CD8-positive, alpha-beta memory T cell (primary cell): Measurements from ENCODE around the gene CCDC106. TPM values are rescaled to one million over a fixed set of nuclear protein-coding genes. Genes with fewer than 3 reads are reported as not detected.
A peak's percentile ranks its signal among the peaks of the same experiment; 100 is the strongest.

ENCODE experiments used
- CTCF ChIA-PET: fragments of 350-600 bp; sonication (Branson Sonifier 250); formaldehyde crosslinking; loops from one replicate; lab custom pipeline; 2021; ENCODE audit warnings: antibody characterized with exemption; lab: Charles Lee
- POLR2A ChIA-PET: fragments of 350-600 bp; sonication (Branson Sonifier 250); formaldehyde crosslinking; loops from one replicate; lab custom pipeline; 2021; ENCODE audit warnings: antibody characterized with exemption; lab: Charles Lee
- DNase-seq, 5 donors: peaks; one replicate each; pipeline versions ENCODE4 v3.0.0 to v3.0.0-alpha.2; 2020 to 2022; ENCODE audit warnings: mixed read lengths in 1 of 5
- H3K27ac ChIP-seq: one replicate; pipeline ENCODE4 v1.7.0; 2013; ENCODE audit warnings: low read depth, mild to moderate bottlenecking, low read length, moderate library complexity
- H3K27me3 ChIP-seq: 2 replicates; pipeline ENCODE4 v1.7.0; 2013; ENCODE audit warnings: low read length, mild to moderate bottlenecking; ENCODE audit not compliant: insufficient read depth, poor library complexity, severe bottlenecking
- H3K36me3 ChIP-seq: 2 replicates; pipeline ENCODE4 v1.7.0; 2013; ENCODE audit warnings: mild to moderate bottlenecking, low read length, moderate library complexity; ENCODE audit not compliant: insufficient read depth
- H3K4me1 ChIP-seq: 2 replicates; pipeline ENCODE4 v1.7.0; 2013; ENCODE audit warnings: mild to moderate bottlenecking, low read length, moderate library complexity; ENCODE audit not compliant: insufficient read depth
- H3K4me3 ChIP-seq: 2 replicates; pipeline ENCODE4 v1.7.0; 2013; ENCODE audit warnings: mild to moderate bottlenecking, low read length
- H3K9me3 ChIP-seq: 2 replicates; pipeline ENCODE4 v1.7.0; 2013; ENCODE audit warnings: mild to moderate bottlenecking, low read length
- H3K27ac Mint-ChIP-seq, 8 donors: one replicate each; pipeline ENCODE4 v1.8.0; 2020 to 2021; ENCODE audit warnings: mixed read lengths in 8 of 8, mild to moderate bottlenecking in 6 of 8, inconsistent platforms in 3 of 8, moderate library complexity in 3 of 8
- H3K27me3 Mint-ChIP-seq, 2 donors: one replicate each; pipeline ENCODE4 v1.8.0; 2020 to 2021; ENCODE audit warnings: mixed read lengths in 2 of 2, mild to moderate bottlenecking in 1 of 2, moderate library complexity in 1 of 2
- H3K36me3 Mint-ChIP-seq, 3 donors: one replicate each; pipeline ENCODE4 v1.8.0; 2020 to 2021; ENCODE audit warnings: mixed read lengths in 3 of 3, inconsistent platforms in 1 of 3, mild to moderate bottlenecking in 1 of 3
- H3K4me1 Mint-ChIP-seq, 3 donors: one replicate each; pipeline ENCODE4 v1.8.0; 2020 to 2021; ENCODE audit warnings: mixed read lengths in 3 of 3, inconsistent platforms in 1 of 3, mild to moderate bottlenecking in 1 of 3
- H3K4me3 Mint-ChIP-seq, 7 donors: one replicate each; pipeline ENCODE4 v1.8.0; 2020 to 2021; ENCODE audit warnings: mixed read lengths in 7 of 7, mild to moderate bottlenecking in 6 of 7, moderate library complexity in 4 of 7, inconsistent platforms in 2 of 7
- H3K9me3 Mint-ChIP-seq, 5 donors: one replicate each; pipeline ENCODE4 v1.8.0; 2020 to 2022; ENCODE audit warnings: mixed read lengths in 5 of 5, mild to moderate bottlenecking in 3 of 5, moderate library complexity in 2 of 5, inconsistent platforms in 1 of 5
- polyA plus RNA-seq: library from polyadenylated mRNA; unstranded; fragments of 300-500 nt; fragmentation: Illumina TruSeq; gene quantifications from one replicate; pipeline ENCODE4 v1.2.3, GENCODE V29; 2021
- total RNA-seq, 2 experiments: library from RNA; stranded (reverse); gene quantifications; one replicate each; pipeline ENCODE4 v1.2.3, GENCODE V29; 2021

The CCDC106 gene
- total and polyA plus RNA-seq, 3 experiments from 2014 or later: 0.54 to 2.2 (median 2.0) TPM

DNA sequence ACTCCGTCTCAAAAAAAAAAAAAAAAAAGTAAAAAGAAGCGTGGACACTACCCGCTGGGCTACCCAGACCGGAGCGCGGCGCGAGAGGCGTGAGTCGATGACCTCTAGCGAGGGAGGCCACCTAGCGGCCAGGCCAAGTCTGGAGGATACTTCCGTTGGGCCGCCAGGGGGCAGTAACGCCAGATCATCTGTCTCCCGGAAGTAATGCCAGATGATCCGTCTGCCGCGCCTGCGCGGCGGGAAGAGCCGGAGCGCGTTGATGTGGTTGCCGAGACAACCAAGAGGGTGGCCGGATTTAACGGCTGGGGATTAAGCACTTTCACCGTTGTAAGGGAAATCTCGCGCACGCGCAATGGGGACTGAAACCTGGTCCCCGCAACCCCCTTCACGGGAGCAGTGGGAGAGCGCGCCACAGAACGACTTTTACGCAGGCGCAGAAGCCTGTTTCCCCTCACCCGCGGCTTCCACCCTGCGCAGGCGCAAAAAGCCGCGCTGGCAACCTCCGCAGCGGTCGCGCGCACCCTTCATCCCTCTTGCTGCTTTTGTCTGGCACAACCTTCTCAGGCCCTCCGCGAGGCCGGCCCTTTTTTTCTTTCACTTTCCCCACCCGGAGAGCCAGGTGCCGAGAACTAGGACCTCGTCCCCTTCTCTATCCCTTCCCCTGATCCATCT, 5.8 kb downstream of the CCDC106 start:
- H3K36me3 ChIP-seq: no peaks in the 10 kb centered on the region
- Mint-ChIP-seq H3K4me3 (peak overlapping the region; percentile 90 to 97 (median 95)), H3K27ac (peak overlapping the region; percentile 96 to 99 (median 98)), H3K27me3 (peaks cover 0 to 7% of the 10 kb centered on the region in 2 donors), H3K36me3 (peaks cover 0 to 30% (median 2%) of the 10 kb centered on the region in 3 donors), H3K4me1 (peaks cover 31 to 48% (median 32%) of the 10 kb centered on the region in 3 donors), H3K9me3 (peaks cover 0 to 3% (median 0%) of the 10 kb centered on the region in 5 donors)
- POLR2A ChIA-PET: interaction anchor here (0.6 to 1.8 kb wide), 20 partner anchors 8 to 1464 kb away, joined by 3 to 23 read pairs (median 4); partner anchors contain the start of genes FIZ1, ISOC2, KMT5C and MBOAT7
- peak overlapping the region; percentile 91 for H3K27ac ChIP-seq
- H3K27me3 ChIP-seq: no peaks in the 10 kb centered on the region
- CTCF ChIA-PET: interaction anchor here (0.7 to 2.6 kb wide), 20 partner anchors 9 to 607 kb away, joined by 3 to 22 read pairs (median 4); partner anchors contain the start of genes FIZ1, ZNF581, ZNF784 and ZNF865
- peak overlapping the region; percentile 89 for H3K4me3 ChIP-seq
- peaks cover 38% of the 10 kb centered on the region for H3K4me1 ChIP-seq
- H3K9me3 ChIP-seq: no peaks in the 10 kb centered on the region
- peak; percentile 99 to 100 (median 99) for DNase-seq

DNA sequence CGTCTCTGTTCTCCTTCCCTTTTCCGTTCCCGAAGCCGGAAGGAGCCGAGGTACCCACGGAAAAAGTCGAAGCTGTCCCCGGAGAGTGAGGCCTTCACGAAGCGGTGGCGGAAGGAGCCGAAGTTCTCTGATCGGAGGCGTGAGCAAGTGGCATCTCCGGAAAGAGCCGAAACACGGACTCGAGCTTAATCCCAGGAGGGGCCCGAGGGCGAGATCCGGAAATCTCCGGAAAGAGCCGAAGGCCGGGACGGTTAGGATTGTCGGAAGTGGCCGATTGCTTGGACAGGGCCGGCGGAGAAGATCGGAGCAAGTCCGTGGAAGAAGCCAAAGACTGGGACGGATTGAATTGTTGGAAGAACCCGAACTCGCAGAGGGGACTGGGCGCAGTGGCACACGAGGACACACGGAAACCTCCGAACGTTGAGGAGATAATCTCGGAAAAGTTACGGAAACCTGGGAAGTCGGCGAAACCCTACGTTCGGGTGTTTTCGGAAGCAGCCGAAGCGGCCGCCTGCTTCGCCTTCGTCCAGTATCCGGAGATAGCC, 6.4 kb downstream of the CCDC106 start:
- H3K36me3 ChIP-seq: peaks cover 3% of the 10 kb centered on the region
- peaks cover 0 to 32% (median 3%) of the 10 kb centered on the region in 3 donors for H3K36me3 Mint-ChIP-seq
- peak; percentile 99 to 100 (median 100) for DNase-seq

DNA sequence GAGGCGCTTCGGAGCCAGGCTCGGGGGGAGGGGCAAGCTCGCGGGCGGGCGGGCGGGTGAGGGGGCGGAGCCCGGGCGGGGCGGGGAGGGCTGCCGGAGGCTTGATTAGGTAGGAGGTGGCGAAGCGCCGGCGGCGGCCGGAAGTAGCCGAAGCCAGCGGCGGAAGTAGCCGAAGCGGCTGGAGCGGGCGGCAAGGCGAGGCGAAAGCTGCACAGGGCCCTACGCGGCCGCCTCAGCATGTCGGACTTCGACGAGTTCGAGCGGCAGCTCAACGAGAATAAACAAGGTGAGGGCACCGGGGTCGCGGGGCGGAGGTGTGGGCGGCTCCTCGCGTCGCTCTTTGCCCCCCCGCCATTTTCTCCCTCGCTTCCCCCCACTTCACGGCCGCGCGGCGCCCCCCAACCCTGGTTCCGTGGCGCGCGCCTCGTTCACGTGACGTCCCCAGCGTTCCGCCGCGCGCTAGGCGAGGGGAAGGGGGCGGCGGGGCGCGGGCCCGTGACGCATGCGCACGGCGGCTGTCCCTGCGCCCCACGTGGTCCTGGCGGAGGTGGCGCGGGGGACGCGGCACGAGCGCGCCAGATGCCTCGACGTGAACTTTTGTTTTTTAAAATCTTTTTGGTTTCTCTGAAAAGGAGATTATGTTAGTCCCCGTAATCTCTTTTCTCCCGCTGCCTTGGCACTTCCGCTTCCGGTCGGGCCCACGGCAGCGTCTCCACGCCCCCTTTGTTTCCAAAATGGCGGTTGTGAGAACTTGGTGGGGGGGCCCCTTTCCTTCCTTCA, 7.0 kb downstream of the CCDC106 start, which contains the start of gene U2AF2:
TSS of gene U2AF2 (plus strand) at position 168 of the 780 bp plus-strand sequence. CDS start at position 238, 70 bp downstream.
- H3K9me3 Mint-ChIP-seq: peaks cover 0 to 3% (median 0%) of the 10 kb centered on the region in 5 donors
- H3K27me3 Mint-ChIP-seq: peaks cover 0 to 7% of the 10 kb centered on the region in 2 donors
- H3K27ac Mint-ChIP-seq: peak within 1 kb of the TSS; percentile 97 to 99 (median 99)
- ChIA-PET POLR2A (interaction anchor here (0.6 to 1.8 kb wide), 19 partner anchors 10 to 1466 kb away, joined by 3 to 23 read pairs (median 5); partner anchors contain the start of genes FIZ1, ISOC2, KMT5C and MBOAT7), CTCF (interaction anchor here (0.7 to 2.6 kb wide), 14 partner anchors 8 to 316 kb away, joined by 3 to 12 read pairs (median 4); partner anchors contain the start of genes KMT5C, ZNF581, ZNF784 and ZNF865)
- H3K4me1 ChIP-seq: peaks cover 44% of the 10 kb centered on the region
- no peaks in the 10 kb centered on the region for H3K27me3 ChIP-seq
- no peaks in the 10 kb centered on the region for H3K9me3 ChIP-seq
- DNase-seq: peak; percentile 95 to 98 (median 97)
- peak within 1 kb of the TSS; percentile 90 to 97 (median 95) for H3K4me3 Mint-ChIP-seq
- H3K4me1 Mint-ChIP-seq: peaks cover 38 to 53% (median 38%) of the 10 kb centered on the region in 3 donors
- peak within 1 kb of the TSS; percentile 91 for H3K4me3 ChIP-seq
- H3K27ac ChIP-seq: peak within 1 kb of the TSS; percentile 91
- H3K36me3 Mint-ChIP-seq: peaks cover 0 to 39% (median 5%) of the 10 kb centered on the region in 3 donors
- H3K36me3 ChIP-seq: peaks cover 10% of the 10 kb centered on the region

More for the DNA sequence above, 6.4 kb downstream of the CCDC106 start:
- H3K4me3 ChIP-seq: peak overlapping the region; percentile 89
- H3K27ac Mint-ChIP-seq: peak overlapping the region; percentile 96 to 99 (median 98)
- ChIA-PET POLR2A (interaction anchor here (0.6 to 1.8 kb wide), 19 partner anchors 9 to 1465 kb away, joined by 3 to 23 read pairs (median 5); partner anchors contain the start of genes FIZ1, ISOC2, KMT5C and MBOAT7), CTCF (interaction anchor here (0.7 to 2.6 kb wide), 14 partner anchors 9 to 315 kb away, joined by 3 to 12 read pairs (median 4); partner anchors contain the start of genes KMT5C, ZNF581, ZNF784 and ZNF865)
- H3K27me3 ChIP-seq: no peaks in the 10 kb centered on the region
- H3K4me1 ChIP-seq: peaks cover 39% of the 10 kb centered on the region
- H3K4me1 Mint-ChIP-seq: peaks cover 32 to 52% (median 34%) of the 10 kb centered on the region in 3 donors
- peaks cover 0 to 3% (median 0%) of the 10 kb centered on the region in 5 donors for H3K9me3 Mint-ChIP-seq
- H3K27ac ChIP-seq: peak overlapping the region; percentile 91
- H3K9me3 ChIP-seq: no peaks in the 10 kb centered on the region
- peaks cover 0 to 7% of the 10 kb centered on the region in 2 donors for H3K27me3 Mint-ChIP-seq
- peak overlapping the region; percentile 90 to 97 (median 95) for H3K4me3 Mint-ChIP-seq

DNA sequence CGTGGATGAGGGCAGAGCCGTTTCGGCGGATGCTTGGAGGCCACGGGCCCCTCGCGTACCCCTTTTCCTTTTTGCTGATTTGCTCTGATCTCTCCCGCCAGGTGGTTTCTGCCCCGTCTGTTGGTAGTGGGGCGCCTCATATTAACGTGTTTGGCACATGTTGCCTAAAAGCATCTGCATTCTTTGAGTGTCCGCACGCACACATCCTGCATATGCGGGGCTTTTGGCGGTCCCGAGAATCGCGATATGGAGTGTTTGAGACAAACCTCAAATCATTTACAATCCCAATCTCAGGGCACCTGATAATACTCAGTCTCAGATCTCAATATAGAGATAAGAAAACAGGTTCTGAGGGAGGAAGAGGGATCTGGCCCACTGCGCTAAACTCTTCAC, 7.6 kb downstream of the CCDC106 start:
- Histone ChIP-seq H3K36me3 (peaks cover 16% of the 10 kb centered on the region), H3K4me3 (peak overlapping the region; percentile 91), H3K4me1 (peaks cover 44% of the 10 kb centered on the region), H3K27ac (peak overlapping the region; percentile 91), H3K9me3 (no peaks in the 10 kb centered on the region), H3K27me3 (no peaks in the 10 kb centered on the region)
- Mint-ChIP-seq H3K27me3 (peaks cover 0 to 7% of the 10 kb centered on the region in 2 donors), H3K4me1 (peaks cover 38 to 56% (median 40%) of the 10 kb centered on the region in 3 donors), H3K27ac (peak overlapping the region; percentile 97 to 99 (median 99)), H3K4me3 (peak overlapping the region; percentile 90 to 97 (median 93)), H3K9me3 (peaks cover 0 to 3% (median 0%) of the 10 kb centered on the region in 5 donors), H3K36me3 (peaks cover 0 to 45% (median 5%) of the 10 kb centered on the region in 3 donors)
- CTCF ChIA-PET: no interaction called here
- DNase-seq: no peak
- POLR2A ChIA-PET: no interaction called here

DNA sequence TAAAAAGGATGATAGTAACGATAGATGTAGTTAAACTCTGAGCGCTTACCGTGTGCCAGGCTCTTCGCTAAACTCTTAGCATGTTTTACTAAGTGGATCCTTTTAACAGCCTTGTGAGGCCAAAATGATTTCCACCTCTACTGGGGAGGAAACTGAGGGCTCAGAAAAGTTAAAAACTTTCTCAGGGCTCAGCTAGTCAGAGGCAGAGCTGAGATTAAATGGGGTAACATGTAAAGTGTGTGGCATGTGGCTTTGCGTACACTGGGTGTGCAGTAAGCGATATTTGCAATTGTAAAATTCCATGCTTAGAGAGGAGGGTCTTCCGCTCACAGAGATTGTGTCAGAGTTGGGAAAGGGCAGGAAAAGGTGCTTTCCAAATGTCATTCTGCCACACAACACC, 8.5 kb downstream of the CCDC106 start:
- POLR2A ChIA-PET: interaction anchor here (1.1 kb wide), 1 partner anchor 18 kb away, joined by 8 read pairs; no protein-coding TSS in a partner anchor
- H3K36me3 ChIP-seq: peaks cover 25% of the 10 kb centered on the region
- H3K4me1 ChIP-seq: peaks cover 44% of the 10 kb centered on the region
- peak overlapping the region; percentile 29 for H3K27ac ChIP-seq
- Mint-ChIP-seq H3K27ac (peak overlapping the region; percentile 57 to 99 (median 98)), H3K9me3 (peaks cover 0 to 3% (median 0%) of the 10 kb centered on the region in 5 donors), H3K4me3 (peak overlapping the region; percentile 90 to 97 (median 93)), H3K4me1 (peaks cover 38 to 60% (median 43%) of the 10 kb centered on the region in 3 donors), H3K36me3 (peaks cover 0 to 52% (median 5%) of the 10 kb centered on the region in 3 donors), H3K27me3 (peaks cover 0 to 7% of the 10 kb centered on the region in 2 donors)
- H3K4me3 ChIP-seq: peak overlapping the region; percentile 91
- CTCF ChIA-PET: interaction anchor here (2.9 kb wide), 1 partner anchor 15 kb away, joined by 10 read pairs; no protein-coding TSS in a partner anchor
- DNase-seq: no peak
- H3K9me3 ChIP-seq: no peaks in the 10 kb centered on the region
- H3K27me3 ChIP-seq: no peaks in the 10 kb centered on the region

DNA sequence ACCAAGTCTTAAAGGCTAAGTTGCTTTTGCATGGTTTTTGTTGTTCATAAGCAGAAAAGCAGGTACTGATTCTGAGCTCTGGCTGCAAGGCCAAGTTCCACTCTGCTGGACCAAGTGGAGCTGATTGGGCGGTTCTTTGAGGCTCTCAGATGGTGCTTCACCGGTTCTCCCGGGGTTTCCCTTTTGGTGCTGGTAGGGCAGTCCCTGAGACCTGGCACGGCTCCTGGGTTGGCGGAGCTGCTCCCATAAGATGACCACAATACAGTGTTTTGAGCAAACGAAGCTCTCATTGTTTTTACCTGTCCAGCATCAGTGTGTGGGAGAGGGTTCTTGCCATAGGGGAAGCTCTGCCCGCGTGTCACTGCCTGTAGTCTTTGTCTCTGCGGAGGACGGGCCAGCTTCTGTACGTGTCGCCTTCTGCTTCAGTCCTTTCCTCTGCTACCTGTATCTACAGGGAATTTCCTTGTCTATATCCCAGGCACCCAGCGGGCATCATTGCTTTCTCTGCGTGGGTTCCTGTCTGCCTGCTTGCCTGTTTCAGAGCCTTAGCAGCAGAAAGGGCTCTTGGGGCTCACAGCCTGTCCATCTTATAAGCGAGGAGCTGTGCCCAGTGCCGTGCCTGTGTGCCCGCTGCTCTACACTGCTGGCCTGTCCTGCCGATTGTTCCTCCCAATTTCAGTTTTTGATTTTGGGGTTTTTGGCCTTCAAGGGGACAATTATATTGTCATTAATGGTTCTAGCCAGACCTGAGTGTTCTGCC, 9.2 kb downstream of the CCDC106 start:
- H3K4me1 ChIP-seq: peaks cover 44% of the 10 kb centered on the region
- POLR2A ChIA-PET: interaction anchor here (1.1 kb wide), 1 partner anchor 19 kb away, joined by 8 read pairs; no protein-coding TSS in a partner anchor
- peaks cover 0 to 58% (median 11%) of the 10 kb centered on the region in 3 donors for H3K36me3 Mint-ChIP-seq

More for the DNA sequence above, 9.2 kb downstream of the CCDC106 start:
- Histone ChIP-seq H3K27ac (peak overlapping the region; percentile 29), H3K9me3 (no peaks in the 10 kb centered on the region), H3K4me3 (peak overlapping the region; percentile 91), H3K36me3 (peaks cover 31% of the 10 kb centered on the region), H3K27me3 (no peaks in the 10 kb centered on the region)
- H3K4me1 Mint-ChIP-seq: peaks cover 43 to 66% (median 47%) of the 10 kb centered on the region in 3 donors
- peak overlapping the region; percentile 82 to 99 (median 96) for H3K27ac Mint-ChIP-seq
- CTCF ChIA-PET: interaction anchor here (2.9 kb wide), 1 partner anchor 14 kb away, joined by 10 read pairs; no protein-coding TSS in a partner anchor
- H3K9me3 Mint-ChIP-seq: peaks cover 0 to 3% (median 0%) of the 10 kb centered on the region in 5 donors
- peak overlapping the region; percentile 90 to 97 (median 93) for H3K4me3 Mint-ChIP-seq
- H3K27me3 Mint-ChIP-seq: peaks cover 0 to 7% of the 10 kb centered on the region in 2 donors
- no peak for DNase-seq
